ENCODE results near the gene SNIP1. TPM values are rescaled to one million over a fixed set of nuclear protein-coding genes. Genes with fewer than 3 reads are reported as not detected.
"Not testable (repeated sequence)": the region's sequence is repeated elsewhere in the genome, so short reads cannot be mapped to it uniquely, and the experiment has no call there.

SNIP1 gene
- total RNA-seq, 1 donor from 2014 or later, result 18.2 TPM

DNA sequence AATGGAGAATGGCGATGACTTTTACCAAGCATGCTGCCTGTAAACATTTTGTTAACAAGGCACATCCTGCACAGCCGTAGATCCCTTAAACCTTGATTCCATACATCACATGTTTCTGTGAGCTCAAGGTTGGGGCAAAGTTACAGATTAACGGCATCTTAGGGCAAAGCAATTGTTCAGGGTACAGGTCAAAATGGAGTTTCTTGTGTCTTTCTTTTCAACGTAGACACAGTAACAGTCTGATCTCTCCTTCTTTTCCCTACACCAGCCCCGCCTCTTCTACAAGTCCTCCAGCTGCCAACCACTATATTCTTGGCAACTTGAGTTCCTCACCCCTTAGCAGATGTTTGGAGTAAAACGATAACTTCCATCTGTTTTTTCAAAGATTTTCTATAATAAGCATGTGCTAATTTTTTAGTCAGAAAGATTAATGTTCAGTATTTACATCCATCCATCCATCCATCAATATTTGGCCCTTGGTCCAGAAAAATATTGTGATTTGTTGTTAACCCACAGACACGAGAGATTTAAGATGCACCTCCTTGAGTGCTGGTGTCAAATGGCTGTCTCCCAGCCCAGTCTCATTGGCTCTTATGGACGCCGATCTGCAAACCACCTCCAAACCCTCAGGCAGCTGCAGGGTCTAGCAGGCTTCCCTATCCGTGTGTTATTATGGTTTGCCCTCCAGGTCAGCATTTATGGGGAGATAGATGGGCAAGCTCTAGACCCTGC is 6.5 kb upstream of the SNIP1 start:
- Mint-ChIP-seq H3K27me3 (no peaks in the 10 kb centered on the region), H3K36me3 (peaks cover 4% of the 10 kb centered on the region), H3K4me3 (no peak overlapping the region), H3K27ac (no peak overlapping the region), H3K9me3 (no peaks in the 10 kb centered on the region), H3K4me1 (ENCODE audit: unreplicated experiment) (peaks cover 19% of the 10 kb centered on the region)
- TF ChIP-seq, protein P1, sequence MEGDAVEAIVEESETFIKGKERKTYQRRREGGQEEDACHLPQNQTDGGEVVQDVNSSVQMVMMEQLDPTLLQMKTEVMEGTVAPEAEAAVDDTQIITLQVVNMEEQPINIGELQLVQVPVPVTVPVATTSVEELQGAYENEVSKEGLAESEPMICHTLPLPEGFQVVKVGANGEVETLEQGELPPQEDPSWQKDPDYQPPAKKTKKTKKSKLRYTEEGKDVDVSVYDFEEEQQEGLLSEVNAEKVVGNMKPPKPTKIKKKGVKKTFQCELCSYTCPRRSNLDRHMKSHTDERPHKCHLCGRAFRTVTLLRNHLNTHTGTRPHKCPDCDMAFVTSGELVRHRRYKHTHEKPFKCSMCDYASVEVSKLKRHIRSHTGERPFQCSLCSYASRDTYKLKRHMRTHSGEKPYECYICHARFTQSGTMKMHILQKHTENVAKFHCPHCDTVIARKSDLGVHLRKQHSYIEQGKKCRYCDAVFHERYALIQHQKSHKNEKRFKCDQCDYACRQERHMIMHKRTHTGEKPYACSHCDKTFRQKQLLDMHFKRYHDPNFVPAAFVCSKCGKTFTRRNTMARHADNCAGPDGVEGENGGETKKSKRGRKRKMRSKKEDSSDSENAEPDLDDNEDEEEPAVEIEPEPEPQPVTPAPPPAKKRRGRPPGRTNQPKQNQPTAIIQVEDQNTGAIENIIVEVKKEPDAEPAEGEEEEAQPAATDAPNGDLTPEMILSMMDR (conservative IDR thresholded peaks at IDR 0.05), result no peak
- DNase-seq (ENCODE audit: extremely low spot score, unreplicated experiment), result no peak

DNA sequence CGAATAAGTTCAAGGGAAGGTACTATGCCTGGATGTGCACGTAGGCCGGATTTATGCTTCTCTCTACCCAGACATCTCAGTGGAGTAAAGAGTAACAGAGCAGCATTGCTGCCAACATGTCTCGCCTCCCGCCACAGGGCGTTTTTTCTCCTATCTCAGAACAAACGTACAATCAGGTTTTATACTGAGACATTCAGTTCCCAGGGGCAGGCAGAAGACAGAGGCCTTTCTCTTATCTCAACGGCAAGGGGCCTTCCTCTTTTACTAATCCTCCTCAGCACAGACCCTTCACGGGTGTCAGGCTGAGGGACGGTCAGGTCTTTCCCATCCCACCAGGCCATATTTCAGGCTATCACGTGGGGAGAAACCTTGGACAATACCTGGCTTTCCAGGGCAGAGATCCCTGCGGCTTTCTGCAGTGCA is 5.9 kb upstream of the SNIP1 start:
- H3K27me3 Mint-ChIP-seq; H3K36me3 Mint-ChIP-seq; H3K27ac Mint-ChIP-seq; DNase-seq (ENCODE audit: extremely low spot score, unreplicated experiment); H3K9me3 Mint-ChIP-seq: not testable (repeated sequence)
- Mint-ChIP-seq H3K4me1 (ENCODE audit: unreplicated experiment) (peaks cover 19% of the 10 kb centered on the region), H3K4me3 (peak overlapping the region; percentile 25)

DNA sequence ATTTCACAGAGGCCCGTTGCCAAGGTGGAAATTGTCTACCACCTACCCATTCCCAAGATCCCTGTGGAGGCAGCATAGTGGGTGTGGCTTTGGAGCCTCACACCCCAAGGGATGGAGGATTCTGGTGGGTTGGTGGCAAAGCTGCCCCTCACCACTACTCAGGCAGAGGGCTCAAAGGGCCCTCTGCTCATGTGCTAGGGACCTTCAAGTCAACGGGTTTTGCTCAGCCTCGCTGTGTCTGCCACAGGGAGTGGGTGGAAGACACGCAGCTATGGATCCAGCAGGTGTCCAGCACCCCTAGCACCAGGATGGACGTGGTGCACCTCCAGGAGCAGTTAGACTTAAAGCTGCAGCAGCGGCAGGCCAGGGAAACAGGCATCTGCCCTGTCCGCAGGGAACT is 5.0 kb upstream of the SNIP1 start:
- peaks cover 2% of the 10 kb centered on the region for H3K36me3 Mint-ChIP-seq
- no peak overlapping the region for H3K4me3 Mint-ChIP-seq
- TF ChIP-seq, protein P1 (conservative IDR thresholded peaks at IDR 0.05), result no peak
- H3K27me3 Mint-ChIP-seq, result no peaks in the 10 kb centered on the region
- H3K4me1 Mint-ChIP-seq (ENCODE audit: unreplicated experiment), result peaks cover 22% of the 10 kb centered on the region
- H3K9me3 Mint-ChIP-seq, result no peaks in the 10 kb centered on the region
- H3K27ac Mint-ChIP-seq, result no peak overlapping the region
- DNase-seq (ENCODE audit: extremely low spot score, unreplicated experiment), result no peak

DNA sequence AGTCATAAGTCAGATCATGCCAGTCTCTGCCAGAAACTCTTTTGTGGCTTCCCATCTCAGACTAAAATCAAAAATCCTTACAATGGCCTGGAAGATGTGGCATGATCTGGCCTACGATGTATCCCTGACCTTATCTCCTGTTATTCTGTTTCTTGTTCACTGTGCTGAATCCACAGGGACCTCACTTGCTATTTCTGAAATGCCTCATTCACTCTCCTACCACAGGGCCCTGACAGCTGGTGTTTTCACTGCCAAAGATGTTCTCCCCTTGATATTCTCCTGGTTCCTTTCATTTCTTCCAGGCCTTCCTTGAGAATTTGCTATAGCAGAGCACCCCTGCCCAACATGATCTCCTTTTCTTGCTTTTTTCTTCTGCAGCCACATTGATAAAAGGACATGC is 4.3 kb upstream of the SNIP1 start:
- H3K4me3 Mint-ChIP-seq, result peak overlapping the region; percentile 75
- H3K4me1 Mint-ChIP-seq (ENCODE audit: unreplicated experiment), result peaks cover 25% of the 10 kb centered on the region
- H3K27ac Mint-ChIP-seq, result peak overlapping the region; percentile 3
- TF ChIP-seq, protein P1 (conservative IDR thresholded peaks at IDR 0.05), result no peak
- no peaks in the 10 kb centered on the region for H3K9me3 Mint-ChIP-seq
- no peaks in the 10 kb centered on the region for H3K27me3 Mint-ChIP-seq
- peaks cover 4% of the 10 kb centered on the region for H3K36me3 Mint-ChIP-seq
- DNase-seq (ENCODE audit: extremely low spot score, unreplicated experiment), result no peak

DNA sequence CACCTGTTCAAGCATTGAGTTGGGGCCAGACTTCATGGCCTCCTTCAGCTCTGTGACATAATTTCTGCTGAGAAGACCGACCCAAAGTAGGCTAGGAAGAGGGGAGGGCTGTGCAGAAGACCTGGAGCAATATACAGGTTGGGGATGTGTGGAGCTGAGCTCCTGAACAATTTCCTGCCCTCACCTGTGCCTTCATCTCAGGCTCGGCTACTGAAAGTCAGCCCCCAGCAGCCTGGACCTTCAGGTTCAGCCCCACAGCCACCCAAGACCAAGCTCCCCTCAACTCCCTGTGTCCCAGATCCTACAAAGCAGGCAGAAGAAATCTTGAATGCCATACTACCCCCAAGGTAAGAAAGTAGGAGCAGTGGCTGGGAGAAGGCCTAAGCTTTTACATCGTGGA is 3.3 kb upstream of the SNIP1 start:
- Mint-ChIP-seq H3K9me3 (no peaks in the 10 kb centered on the region), H3K4me1 (ENCODE audit: unreplicated experiment) (peaks cover 33% of the 10 kb centered on the region), H3K27ac (peak overlapping the region; percentile 92), H3K36me3 (peaks cover 4% of the 10 kb centered on the region), H3K27me3 (no peaks in the 10 kb centered on the region), H3K4me3 (peak overlapping the region; percentile 92)
- TF ChIP-seq, protein P1 (conservative IDR thresholded peaks at IDR 0.05), result no peak
- no peak for DNase-seq (ENCODE audit: extremely low spot score, unreplicated experiment)

DNA sequence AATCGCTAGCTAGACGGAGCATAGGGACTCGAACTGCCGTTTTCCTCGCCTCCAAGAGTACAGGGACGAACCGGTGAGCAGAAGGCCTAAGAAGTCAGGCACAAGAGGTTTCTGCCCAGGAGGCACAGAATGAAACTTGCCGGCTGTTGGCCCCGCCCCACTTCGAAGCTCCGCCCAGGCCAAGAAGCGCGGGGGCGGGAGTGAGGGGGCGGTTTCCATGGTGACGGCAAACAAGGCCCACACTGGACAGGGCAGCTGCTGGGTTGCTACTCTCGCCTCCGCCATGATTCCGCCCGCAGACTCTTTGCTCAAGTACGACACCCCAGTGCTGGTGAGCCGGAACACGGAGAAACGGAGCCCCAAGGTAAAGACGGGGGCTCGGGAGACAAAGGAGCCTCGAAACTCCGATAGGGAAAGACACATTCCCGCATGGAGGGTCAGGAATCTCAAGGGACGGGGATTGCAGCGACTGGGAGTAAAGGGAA is 2.7 kb upstream of the SNIP1 start, which contains the start of gene DNALI1:
Gene DNALI1 (plus strand): TSS at position 229 of the 485 bp plus-strand sequence. CDS start 55 bp downstream, at position 284.
- TF ChIP-seq, protein P1 (conservative IDR thresholded peaks at IDR 0.05), result no peak
- peak; percentile 93 for DNase-seq (ENCODE audit: extremely low spot score, unreplicated experiment)
- H3K27ac Mint-ChIP-seq, result peak within 1 kb of the TSS; percentile 92
- no peaks in the 10 kb centered on the region for H3K27me3 Mint-ChIP-seq
- peaks cover 33% of the 10 kb centered on the region for H3K4me1 Mint-ChIP-seq (ENCODE audit: unreplicated experiment)
- H3K9me3 Mint-ChIP-seq, result no peaks in the 10 kb centered on the region
- H3K4me3 Mint-ChIP-seq, result peak within 1 kb of the TSS; percentile 92
- peaks cover 4% of the 10 kb centered on the region for H3K36me3 Mint-ChIP-seq

Data from type B pancreatic cell (in vitro differentiated cells).